SU-DHL-6 (cell line): Measurements from ENCODE around the gene HELZ.

ENCODE experiments used
- H2AFZ ChIP-seq: fragments of 200-600 bp; sonication (generic); 2 replicates; pipeline ENCODE4 v1.6.1; 2014; ENCODE audit warnings: low read depth, mild to moderate bottlenecking, moderate library complexity, mixed read lengths, antibody characterized with exemption, low read length; ENCODE audit not compliant: severe bottlenecking
- H3F3A ChIP-seq: fragments of 200-600 bp; shearing (Covaris generic); 2 replicates; pipeline ENCODE4 v1.6.0; 2016; ENCODE audit warnings: antibody characterized with exemption, mild to moderate bottlenecking; ENCODE audit not compliant: insufficient read depth
- H3K27ac ChIP-seq: fragments of 200-600 bp; sonication (generic); 2 replicates; pipeline ENCODE4 v1.5.1; 2016; ENCODE audit warnings: low read depth, mild to moderate bottlenecking, low read length, moderate library complexity, mixed read lengths
- H3K27me3 ChIP-seq: fragments of 200-600 bp; sonication (generic), shearing (Covaris generic); 2 replicates; pipeline ENCODE4 v1.6.0; 2014; ENCODE audit warnings: mild to moderate bottlenecking, low read length
- H3K36me3 ChIP-seq: fragments of 200-600 bp; sonication (generic); 2 replicates; pipeline ENCODE4 v1.6.1; 2014; ENCODE audit warnings: mild to moderate bottlenecking, low read length, mixed read lengths
- H3K4me2 ChIP-seq: fragments of 300-600, 200-600 bp; shearing (Covaris generic), sonication (generic); 2 replicates; pipeline ENCODE4 v1.6.0; 2014; ENCODE audit warnings: low read length, low read depth, mild to moderate bottlenecking; ENCODE audit not compliant: poor library complexity, severe bottlenecking
- H3K4me3 ChIP-seq: fragments of 200-600 bp; sonication (generic); 2 replicates; pipeline ENCODE4 v1.5.1; 2014; ENCODE audit warnings: antibody characterized with exemption, low read length, mild to moderate bottlenecking, mixed read lengths; ENCODE audit not compliant: insufficient read depth, poor library complexity, severe bottlenecking
- H3K79me2 ChIP-seq: fragments of 200-600 bp; sonication (generic); 2 replicates; pipeline ENCODE4 v1.6.1; 2014; ENCODE audit warnings: mild to moderate bottlenecking, low read length, moderate library complexity; ENCODE audit not compliant: insufficient read depth
- H3K9ac ChIP-seq: fragments of 200-600 bp; sonication (generic); 2 replicates; pipeline ENCODE4 v1.7.0; 2014; ENCODE audit warnings: mild to moderate bottlenecking, low read length
- H3K9me2 ChIP-seq: fragments of 200-600 bp; sonication (generic); replicated peaks from 2 replicates; pipeline ENCODE4 v1.6.1; 2014; ENCODE audit warnings: low read length; ENCODE audit not compliant: insufficient read depth
- H3K9me3 ChIP-seq: fragments of 200-600 bp; sonication (generic); 2 replicates; pipeline ENCODE4 v1.6.1; 2014; ENCODE audit warnings: low read length, mixed read lengths; ENCODE audit not compliant: insufficient read depth
- H4K20me1 ChIP-seq: fragments of 200-600 bp; sonication (generic); 2 replicates; pipeline ENCODE4 v1.6.1; 2014; ENCODE audit warnings: low read depth, mild to moderate bottlenecking, antibody characterized with exemption, low read length, moderate library complexity, mixed read lengths
- CTCF ChIP-seq: fragments of 200-600 bp; sonication (generic); IDR thresholded peaks from one replicate; pipeline ENCODE4 v1.5.1; 2017; ENCODE audit warnings: antibody characterized with exemption, mild to moderate bottlenecking, low read length, moderate library complexity; ENCODE audit not compliant: insufficient read depth, poor library complexity, severe bottlenecking
- EZH2phosphoT487 ChIP-seq: fragments of 200-600 bp; sonication (generic), shearing (Covaris generic); conservative IDR thresholded peaks from 2 replicates; pipeline ENCODE4 v1.6.1; 2018; ENCODE audit warnings: mild to moderate bottlenecking, antibody characterized with exemption, low read length, moderate library complexity, mixed read lengths

Gene HELZ

GRCh38 chr17:67119102-67119501, 125.9 kb downstream of the HELZ start:
- H3F3A ChIP-seq, result no peaks in the 10 kb centered on the region
- H3K27me3 ChIP-seq, result no peaks in the 10 kb centered on the region
- H3K4me2 ChIP-seq, result no peak overlapping the region
- H4K20me1 ChIP-seq, result no peaks in the 10 kb centered on the region
- H3K9ac ChIP-seq, result no peak overlapping the region
- no peaks in the 10 kb centered on the region for H3K9me3 ChIP-seq
- H2AFZ ChIP-seq, result no peak overlapping the region
- H3K27ac ChIP-seq, result no peak overlapping the region
- peaks cover 51% of the 10 kb centered on the region for H3K36me3 ChIP-seq
- no peaks in the 10 kb centered on the region for H3K9me2 ChIP-seq
- H3K4me3 ChIP-seq, result no peak overlapping the region
- no peaks in the 10 kb centered on the region for H3K79me2 ChIP-seq
- TF ChIP-seq EZH2phosphoT487 (no peak), CTCF (no peak)

- H3K9me3 ChIP-seq, result no peaks in the 10 kb centered on the region
- no peak overlapping the region for H3K4me2 ChIP-seq
- no peaks in the 10 kb centered on the region for H3K79me2 ChIP-seq
- no peaks in the 10 kb centered on the region for H3K27me3 ChIP-seq
- peaks cover 37% of the 10 kb centered on the region for H3K36me3 ChIP-seq
- TF ChIP-seq EZH2phosphoT487, result no peak
- TF ChIP-seq CTCF, result no peak
- no peak overlapping the region for H3K27ac ChIP-seq
- no peak overlapping the region for H2AFZ ChIP-seq
- H3K9ac ChIP-seq, result no peak overlapping the region
- no peaks in the 10 kb centered on the region for H3K9me2 ChIP-seq
- H4K20me1 ChIP-seq, result no peaks in the 10 kb centered on the region
- H3F3A ChIP-seq, result no peaks in the 10 kb centered on the region
- no peak overlapping the region for H3K4me3 ChIP-seq
These were observed 128.9 kb downstream of the HELZ start for GRCh38 chr17:67116045-67116575.

- Histone ChIP-seq H3K27ac (no peak overlapping the region), H4K20me1 (no peaks in the 10 kb centered on the region), H3K9me2 (no peaks in the 10 kb centered on the region), H3K9ac (no peak overlapping the region), H3K79me2 (no peaks in the 10 kb centered on the region), H2AFZ (no peak overlapping the region), H3F3A (no peaks in the 10 kb centered on the region), H3K4me3 (no peak overlapping the region), H3K4me2 (no peak overlapping the region), H3K27me3 (no peaks in the 10 kb centered on the region), H3K9me3 (no peaks in the 10 kb centered on the region), H3K36me3 (peaks cover 31% of the 10 kb centered on the region)
- TF ChIP-seq CTCF (no peak), EZH2phosphoT487 (no peak)
These were observed 129.6 kb downstream of the HELZ start for GRCh38 chr17:67115401-67115800.
